HL-60 (cell line): ENCODE data around the gene DYRK1A.

Source experiments
- DNase-seq, 2 experiments: peaks; one replicate each; pipeline ENCODE4 v3.0.0-alpha.2; 2010 to 2020; ENCODE audit warnings: low read depth in 1 of 2, low spot score in 1 of 2
- H3K27ac ChIP-seq: fragments of 250-450 bp; sonication (Bioruptor Pico); replicated peaks from 2 replicates; pipeline ENCODE4 v1.5.1; 2020; ENCODE audit warnings: mild to moderate bottlenecking, moderate library complexity
- H3K27me3 ChIP-seq: fragments of 250-450 bp; sonication (Bioruptor Pico); 2 replicates; pipeline ENCODE4 v1.5.1; 2021; ENCODE audit warnings: mild to moderate bottlenecking, moderate library complexity; ENCODE audit not compliant: insufficient read depth, poor library complexity, severe bottlenecking
- H3K4me3 ChIP-seq: replicated peaks from 2 replicates; pipeline ENCODE4 v1.5.1; 2011; ENCODE audit warnings: mild to moderate bottlenecking, control low read depth, low read length; ENCODE audit not compliant: insufficient read depth
- GABPA ChIP-seq: IDR thresholded peaks from 2 replicates; pipeline ENCODE4 v1.6.1; 2012; ENCODE audit warnings: low read depth
- POLR2AphosphoS5 ChIP-seq: IDR thresholded peaks from 2 replicates; pipeline ENCODE4 v1.6.1; 2012; ENCODE audit warnings: low read depth
- SPI1 ChIP-seq: IDR thresholded peaks from 2 replicates; pipeline ENCODE4 v1.6.1; 2012; ENCODE audit warnings: low read depth, mild to moderate bottlenecking, borderline replicate concordance
- TF ChIP-seq, protein P1 (sequence below): IDR thresholded peaks from 2 replicates; pipeline ENCODE4 v1.6.1; 2012; ENCODE audit warnings: low read depth; ENCODE audit not compliant: insufficient replicate concordance
- TF ChIP-seq, protein P2 (sequence below): IDR thresholded peaks from one replicate; pipeline ENCODE4 v1.5.1; 2011; ENCODE audit warnings: low read length, control low read depth, inconsistent platforms; ENCODE audit not compliant: insufficient read depth

DYRK1A gene

DNA sequence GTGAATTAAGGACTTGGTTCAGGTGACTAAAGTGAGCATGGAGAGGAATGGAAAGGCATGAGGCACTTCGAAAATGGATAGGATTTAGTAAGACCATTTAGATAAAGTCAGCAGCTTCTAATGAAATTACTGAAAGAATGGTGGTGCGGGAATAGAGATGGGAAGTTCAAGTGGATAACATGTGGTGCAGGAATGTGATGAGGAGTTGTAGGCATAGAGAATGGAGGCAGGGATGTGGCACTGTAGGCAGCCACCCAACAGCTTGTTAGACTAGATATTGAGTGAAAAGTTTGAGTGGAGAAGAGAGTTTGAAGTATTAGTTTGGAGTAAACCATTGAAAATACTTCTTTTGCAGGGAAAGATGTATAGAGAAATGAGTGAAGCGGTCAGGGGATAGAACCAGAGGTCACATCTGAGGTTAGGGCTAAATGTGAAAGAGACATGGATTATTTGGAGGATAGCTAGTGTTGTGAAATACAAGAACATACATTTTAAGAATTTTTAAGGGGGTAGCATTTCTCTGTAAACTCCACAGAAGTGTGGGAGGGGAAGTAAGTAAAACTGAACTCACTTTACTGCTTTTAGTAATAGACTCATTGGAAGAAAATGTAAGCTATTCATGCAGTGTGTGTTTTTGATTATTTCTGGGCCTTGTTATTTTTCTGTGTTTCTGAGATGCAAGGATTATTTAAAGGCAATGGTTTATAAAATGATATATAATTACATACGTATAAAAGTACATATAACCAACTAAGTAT is 46.2 kb downstream of the DYRK1A start:
- no peaks in the 10 kb centered on the region for H3K27me3 ChIP-seq
- no peak overlapping the region for H3K27ac ChIP-seq
- no peak overlapping the region for H3K4me3 ChIP-seq
- DNase-seq, result no peak
- TF ChIP-seq POLR2AphosphoS5 (no peak), SPI1 (no peak), GABPA (no peak)
- TF ChIP-seq, protein P1, sequence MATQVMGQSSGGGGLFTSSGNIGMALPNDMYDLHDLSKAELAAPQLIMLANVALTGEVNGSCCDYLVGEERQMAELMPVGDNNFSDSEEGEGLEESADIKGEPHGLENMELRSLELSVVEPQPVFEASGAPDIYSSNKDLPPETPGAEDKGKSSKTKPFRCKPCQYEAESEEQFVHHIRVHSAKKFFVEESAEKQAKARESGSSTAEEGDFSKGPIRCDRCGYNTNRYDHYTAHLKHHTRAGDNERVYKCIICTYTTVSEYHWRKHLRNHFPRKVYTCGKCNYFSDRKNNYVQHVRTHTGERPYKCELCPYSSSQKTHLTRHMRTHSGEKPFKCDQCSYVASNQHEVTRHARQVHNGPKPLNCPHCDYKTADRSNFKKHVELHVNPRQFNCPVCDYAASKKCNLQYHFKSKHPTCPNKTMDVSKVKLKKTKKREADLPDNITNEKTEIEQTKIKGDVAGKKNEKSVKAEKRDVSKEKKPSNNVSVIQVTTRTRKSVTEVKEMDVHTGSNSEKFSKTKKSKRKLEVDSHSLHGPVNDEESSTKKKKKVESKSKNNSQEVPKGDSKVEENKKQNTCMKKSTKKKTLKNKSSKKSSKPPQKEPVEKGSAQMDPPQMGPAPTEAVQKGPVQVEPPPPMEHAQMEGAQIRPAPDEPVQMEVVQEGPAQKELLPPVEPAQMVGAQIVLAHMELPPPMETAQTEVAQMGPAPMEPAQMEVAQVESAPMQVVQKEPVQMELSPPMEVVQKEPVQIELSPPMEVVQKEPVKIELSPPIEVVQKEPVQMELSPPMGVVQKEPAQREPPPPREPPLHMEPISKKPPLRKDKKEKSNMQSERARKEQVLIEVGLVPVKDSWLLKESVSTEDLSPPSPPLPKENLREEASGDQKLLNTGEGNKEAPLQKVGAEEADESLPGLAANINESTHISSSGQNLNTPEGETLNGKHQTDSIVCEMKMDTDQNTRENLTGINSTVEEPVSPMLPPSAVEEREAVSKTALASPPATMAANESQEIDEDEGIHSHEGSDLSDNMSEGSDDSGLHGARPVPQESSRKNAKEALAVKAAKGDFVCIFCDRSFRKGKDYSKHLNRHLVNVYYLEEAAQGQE, result no peak
- TF ChIP-seq, protein P2, sequence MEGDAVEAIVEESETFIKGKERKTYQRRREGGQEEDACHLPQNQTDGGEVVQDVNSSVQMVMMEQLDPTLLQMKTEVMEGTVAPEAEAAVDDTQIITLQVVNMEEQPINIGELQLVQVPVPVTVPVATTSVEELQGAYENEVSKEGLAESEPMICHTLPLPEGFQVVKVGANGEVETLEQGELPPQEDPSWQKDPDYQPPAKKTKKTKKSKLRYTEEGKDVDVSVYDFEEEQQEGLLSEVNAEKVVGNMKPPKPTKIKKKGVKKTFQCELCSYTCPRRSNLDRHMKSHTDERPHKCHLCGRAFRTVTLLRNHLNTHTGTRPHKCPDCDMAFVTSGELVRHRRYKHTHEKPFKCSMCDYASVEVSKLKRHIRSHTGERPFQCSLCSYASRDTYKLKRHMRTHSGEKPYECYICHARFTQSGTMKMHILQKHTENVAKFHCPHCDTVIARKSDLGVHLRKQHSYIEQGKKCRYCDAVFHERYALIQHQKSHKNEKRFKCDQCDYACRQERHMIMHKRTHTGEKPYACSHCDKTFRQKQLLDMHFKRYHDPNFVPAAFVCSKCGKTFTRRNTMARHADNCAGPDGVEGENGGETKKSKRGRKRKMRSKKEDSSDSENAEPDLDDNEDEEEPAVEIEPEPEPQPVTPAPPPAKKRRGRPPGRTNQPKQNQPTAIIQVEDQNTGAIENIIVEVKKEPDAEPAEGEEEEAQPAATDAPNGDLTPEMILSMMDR, result no peak

DNA sequence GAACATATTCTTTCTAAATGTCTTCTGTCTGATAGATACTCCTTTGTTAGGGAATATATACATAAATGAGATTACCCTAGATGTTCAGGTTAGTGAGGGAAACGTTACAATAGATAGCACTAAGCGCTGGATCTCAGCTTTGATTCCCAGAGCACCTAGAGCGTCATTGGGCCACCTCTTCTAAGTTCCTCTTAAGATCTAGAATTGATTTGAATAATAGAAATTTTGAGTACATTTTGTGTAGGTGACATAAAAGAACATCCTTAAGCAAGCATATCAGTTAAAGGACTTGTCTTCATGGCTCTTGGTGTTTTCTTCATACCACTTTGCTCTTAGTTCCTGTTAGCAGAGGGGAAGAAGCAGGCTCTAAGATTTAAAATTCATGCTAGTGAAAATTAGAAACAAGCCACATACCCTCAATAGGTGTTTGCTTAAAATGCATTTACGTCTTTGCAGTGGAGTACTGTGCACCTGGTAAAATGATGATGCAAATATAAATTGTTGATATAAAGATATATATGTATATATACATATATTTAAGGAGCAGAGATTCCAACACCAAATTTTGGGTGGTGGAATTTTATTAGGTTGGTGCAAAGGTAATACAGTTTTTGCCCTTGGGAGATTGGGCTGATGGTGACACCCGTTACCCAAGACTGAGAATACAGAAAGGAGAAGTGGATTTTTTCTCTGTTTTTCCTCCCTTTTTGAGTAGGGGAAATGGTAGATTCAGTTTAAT is 47.1 kb downstream of the DYRK1A start:
- H3K27me3 ChIP-seq, result no peaks in the 10 kb centered on the region
- TF ChIP-seq GABPA (no peak), POLR2AphosphoS5 (no peak), SPI1 (peak; percentile 92)
- TF ChIP-seq, protein P2, result no peak
- DNase-seq, result peak in 1 of 2 experiments; percentile 35
- H3K4me3 ChIP-seq, result no peak overlapping the region
- H3K27ac ChIP-seq, result no peak overlapping the region

DNA sequence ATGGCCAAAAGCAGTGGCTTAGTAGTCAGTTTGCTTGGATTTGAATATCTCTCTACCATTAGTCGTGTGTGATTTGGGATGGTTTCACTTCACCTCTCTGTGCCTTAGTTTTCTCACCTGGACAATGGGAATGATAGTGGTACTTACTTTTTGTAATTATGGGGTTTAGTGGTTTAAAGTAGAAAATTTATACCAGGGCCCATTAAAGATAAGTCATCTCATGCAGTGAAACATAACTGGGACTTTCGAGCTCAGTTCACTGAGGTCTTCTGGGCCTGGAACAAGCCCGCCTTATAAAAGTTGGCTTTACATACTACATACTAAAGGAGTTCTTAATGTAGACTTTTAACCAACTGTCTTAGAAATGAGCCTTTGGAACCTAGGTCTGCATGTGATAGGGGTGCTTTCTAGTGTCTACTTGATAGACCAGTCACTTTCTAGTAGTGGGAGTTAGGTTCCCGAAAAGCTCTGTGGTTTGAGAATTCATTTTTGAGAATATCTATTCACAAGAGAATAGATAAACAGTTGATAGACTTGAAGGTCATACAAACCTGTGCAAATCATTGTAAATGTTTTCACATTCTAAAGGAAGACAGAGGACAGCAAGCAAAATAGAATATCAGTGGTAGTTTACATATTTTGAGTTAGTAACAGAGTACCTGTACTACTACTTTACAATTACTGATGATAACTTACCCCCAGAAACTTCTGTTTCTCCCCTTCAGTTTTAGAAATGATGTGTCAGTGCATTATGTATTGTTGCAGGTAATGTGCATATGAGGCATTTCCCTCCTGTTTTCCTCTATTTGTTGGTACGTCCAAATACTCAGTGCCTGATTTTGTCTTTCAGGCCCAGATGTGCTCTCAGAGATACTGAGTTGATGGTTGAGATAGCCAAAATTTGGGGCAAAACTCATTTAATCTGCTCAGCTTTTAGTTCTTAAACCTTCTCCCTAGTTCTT is 48.0 kb downstream of the DYRK1A start:
- Histone ChIP-seq H3K27me3 (no peaks in the 10 kb centered on the region), H3K4me3 (no peak overlapping the region), H3K27ac (no peak overlapping the region)
- no peak for DNase-seq
- TF ChIP-seq GABPA (no peak), POLR2AphosphoS5 (no peak), SPI1 (no peak)
- TF ChIP-seq, protein P2, result no peak
- TF ChIP-seq, protein P1, result no peak
